Stimulated activated CD8-positive, alpha-beta memory T cell treated with anti-CD3 and anti-CD28 coated beads, Interleukin-15, amount 100 ng/mL, for 24 hours (primary cell): Measurements from ENCODE around the gene LCN15.
"Not testable (repeated sequence)": the region's sequence is repeated elsewhere in the genome, so short reads cannot be mapped to it uniquely, and the experiment has no call there.

Experiments
- DNase-seq: peaks from one replicate; pipeline ENCODE4 v3.0.0-alpha.2; 2020; ENCODE audit warnings: low read depth

The LCN15 gene, protein sequence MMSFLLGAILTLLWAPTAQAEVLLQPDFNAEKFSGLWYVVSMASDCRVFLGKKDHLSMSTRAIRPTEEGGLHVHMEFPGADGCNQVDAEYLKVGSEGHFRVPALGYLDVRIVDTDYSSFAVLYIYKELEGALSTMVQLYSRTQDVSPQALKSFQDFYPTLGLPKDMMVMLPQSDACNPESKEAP

GRCh38 chr9:136764301-136764891 is at the start of gene LCN15:
Gene LCN15, minus strand, starts transcription at chr9:136764518. Its CDS starts 30 bp downstream, at chr9:136764488.
- DNase-seq = no peak

GRCh38 chr9:136808806-136809158 is 44.5 kb upstream of the LCN15 start:
- DNase-seq = no peak

DNA sequence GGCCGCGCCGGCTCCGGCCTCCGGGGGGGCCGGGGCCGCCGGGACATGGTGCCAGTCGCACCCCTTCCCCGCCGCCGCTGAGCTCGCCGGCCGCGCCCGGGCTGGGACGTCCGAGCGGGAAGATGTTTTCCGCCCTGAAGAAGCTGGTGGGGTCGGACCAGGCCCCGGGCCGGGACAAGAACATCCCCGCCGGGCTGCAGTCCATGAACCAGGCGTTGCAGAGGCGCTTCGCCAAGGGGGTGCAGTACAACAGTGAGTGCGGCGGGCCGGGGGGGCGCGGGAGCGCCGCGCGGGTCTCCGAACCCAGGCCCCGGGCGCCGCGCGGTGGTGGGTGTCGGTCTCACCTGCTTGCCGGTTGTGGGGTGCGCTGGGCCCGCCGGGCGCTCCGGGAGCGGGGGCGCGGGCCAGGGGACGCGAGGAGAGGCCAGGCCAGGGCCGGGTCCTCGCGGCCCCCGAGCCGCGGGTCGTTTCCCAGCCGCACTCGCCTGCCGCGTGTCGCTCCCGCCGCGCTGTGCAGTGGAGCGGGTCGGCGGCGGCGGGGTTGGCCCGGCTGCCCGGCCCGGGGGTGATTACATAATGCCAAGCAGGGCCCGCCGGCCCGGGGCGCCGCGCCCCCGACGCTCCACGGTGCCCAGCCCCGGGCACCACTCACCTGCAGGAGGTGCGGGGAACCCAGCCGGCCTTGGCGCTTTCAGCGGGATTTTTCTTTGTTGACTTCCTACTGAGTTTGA is 43.9 kb upstream of the LCN15 start:
- peak; percentile 16 for DNase-seq

GRCh38 chr9:136807281-136808074 is 43.2 kb upstream of the LCN15 start, which contains the start of gene RABL6:
Gene RABL6, plus strand, starts transcription at chr9:136807948. Its CDS starts 249 bp downstream, at chr9:136808197.
- peak; percentile 73 for DNase-seq

- DNase-seq = no peak
These were observed 42.4 kb upstream of the LCN15 start for GRCh38 chr9:136806631-136807201.

DNA sequence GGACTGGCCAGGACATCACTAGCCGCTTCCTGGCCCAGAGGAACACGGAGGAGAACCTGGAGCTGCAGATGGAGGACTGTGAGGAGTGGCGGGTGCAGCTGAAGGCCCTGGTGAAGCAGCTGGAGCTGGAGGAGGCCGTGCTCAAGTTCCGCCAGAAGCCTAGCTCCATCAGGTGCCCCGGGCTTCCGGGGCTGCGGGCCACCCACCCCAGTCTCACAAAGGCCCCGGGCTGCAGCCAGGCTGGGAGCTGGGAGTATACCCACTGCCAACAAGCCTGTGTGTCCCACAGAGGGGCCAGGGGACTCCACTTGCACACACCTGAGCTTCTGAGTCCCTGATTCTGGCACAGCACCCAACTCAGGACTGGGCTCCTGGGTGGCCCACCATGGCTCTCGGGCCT is 41.7 kb upstream of the LCN15 start:
- DNase-seq = no peak

GRCh38 chr9:136805207-136805740 is 41.0 kb upstream of the LCN15 start:
- no peak for DNase-seq

DNA sequence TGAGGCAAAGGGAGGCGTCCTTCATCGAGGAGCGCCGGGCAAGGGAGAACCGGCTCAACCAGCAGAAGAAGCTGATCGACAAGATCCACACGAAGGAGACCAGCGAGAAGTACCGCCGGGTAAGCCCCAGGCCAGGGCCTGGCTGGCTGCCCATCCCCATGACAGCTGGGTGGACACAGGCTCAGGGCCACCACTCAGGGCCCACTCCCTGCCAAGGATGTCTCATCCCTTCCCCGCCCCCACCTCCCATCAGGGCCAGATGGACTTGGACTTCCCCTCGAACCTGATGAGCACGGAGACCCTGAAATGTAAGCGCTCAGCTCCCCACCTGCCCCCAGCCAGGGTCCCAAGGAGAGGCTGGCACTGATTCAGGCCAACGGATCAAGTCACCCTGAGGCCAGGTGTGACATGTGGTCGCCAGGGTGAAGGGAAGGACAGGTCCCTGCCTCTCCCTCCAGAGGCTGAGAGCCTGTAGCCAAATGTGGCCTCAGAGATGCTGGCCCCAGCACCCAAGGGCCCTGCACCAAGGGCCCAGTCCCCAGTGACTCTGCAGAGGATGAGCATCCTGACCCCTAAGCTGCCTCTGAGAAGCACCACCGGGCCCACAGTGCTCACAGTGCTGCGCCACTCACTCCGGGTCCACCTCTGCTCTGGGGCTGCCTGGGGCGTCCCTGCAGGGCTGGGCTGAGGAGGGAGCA is 40.3 kb upstream of the LCN15 start:
- no peak for DNase-seq

DNA sequence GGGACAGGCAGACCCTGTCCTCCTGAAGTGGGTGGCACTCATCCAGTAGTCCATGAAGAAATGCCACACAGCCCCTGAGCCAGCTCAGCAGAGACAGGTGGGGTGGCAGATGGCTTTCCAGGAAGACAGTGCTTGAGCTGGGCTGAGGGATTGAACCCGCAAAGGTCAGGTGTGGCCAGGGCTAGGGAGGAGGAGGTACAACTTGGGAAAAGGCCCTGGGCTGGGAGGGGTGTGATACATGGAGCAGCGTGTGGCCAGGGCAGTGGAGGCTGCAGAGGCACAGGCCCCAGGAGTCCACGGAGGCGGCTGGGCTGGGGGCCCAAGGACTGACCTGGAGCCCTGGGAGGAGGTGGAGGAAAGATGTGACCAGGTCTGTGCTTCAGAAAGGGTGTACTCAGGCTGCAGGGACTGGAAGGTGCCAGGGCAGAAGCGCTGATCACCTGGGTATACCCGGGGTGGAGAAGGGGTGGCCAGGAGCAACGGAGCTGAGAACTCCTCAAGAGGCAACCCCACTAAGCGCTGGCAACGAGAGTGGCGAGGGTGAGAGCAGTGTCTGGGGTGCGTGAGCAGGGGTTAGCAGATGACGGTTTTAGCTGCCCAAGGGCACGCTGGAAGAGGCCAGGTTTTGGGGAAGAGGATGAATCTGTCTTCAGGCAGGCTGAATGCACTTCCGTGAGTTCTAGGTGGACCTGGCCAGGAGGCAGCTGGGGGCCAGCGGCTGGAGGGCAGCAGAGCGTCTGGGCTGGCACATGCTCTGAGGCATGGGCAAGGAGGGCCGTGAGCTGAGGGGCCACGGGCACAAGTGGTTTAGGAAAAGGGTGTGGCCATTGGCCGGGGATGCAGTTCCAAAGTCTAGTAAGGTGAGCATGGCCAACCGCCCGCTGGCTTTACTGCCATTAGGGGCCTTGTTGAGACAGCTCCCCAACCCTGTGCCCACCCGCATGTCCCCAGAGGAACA is 39.5 kb upstream of the LCN15 start:
- DNase-seq = no peak

DNA sequence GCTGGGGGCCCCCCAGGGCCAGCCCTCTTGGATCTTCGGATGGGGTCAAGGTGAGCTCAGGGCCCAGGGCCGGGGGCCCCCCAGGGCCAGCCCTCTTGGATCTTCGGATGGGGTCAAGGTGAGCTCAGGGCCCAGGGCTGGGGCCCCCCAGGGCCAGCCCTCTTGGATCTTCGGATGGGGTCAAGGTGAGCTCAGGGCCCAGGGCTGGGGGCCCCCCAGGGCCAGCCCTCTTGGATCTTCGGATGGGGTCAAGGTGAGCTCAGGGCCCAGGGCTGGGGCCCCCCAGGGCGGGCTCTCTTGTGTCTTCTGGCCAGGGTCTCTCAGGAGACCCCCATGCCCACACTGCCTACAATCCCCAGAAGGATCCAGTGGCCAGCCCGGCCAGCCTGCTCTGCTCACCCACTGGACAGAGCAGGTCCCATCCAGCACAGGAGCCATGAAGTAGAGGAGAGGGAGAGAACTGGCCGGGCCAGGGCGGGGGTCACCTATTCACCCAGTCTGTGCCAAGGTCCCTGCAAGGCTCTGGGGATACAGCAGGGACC is 38.8 kb upstream of the LCN15 start:
- not testable (repeated sequence) for DNase-seq

GRCh38 chr9:136802321-136802720 is 38.0 kb upstream of the LCN15 start:
- DNase-seq = no peak

GRCh38 chr9:136799854-136800657 is 35.7 kb upstream of the LCN15 start:
- peak; percentile 74 for DNase-seq

DNA sequence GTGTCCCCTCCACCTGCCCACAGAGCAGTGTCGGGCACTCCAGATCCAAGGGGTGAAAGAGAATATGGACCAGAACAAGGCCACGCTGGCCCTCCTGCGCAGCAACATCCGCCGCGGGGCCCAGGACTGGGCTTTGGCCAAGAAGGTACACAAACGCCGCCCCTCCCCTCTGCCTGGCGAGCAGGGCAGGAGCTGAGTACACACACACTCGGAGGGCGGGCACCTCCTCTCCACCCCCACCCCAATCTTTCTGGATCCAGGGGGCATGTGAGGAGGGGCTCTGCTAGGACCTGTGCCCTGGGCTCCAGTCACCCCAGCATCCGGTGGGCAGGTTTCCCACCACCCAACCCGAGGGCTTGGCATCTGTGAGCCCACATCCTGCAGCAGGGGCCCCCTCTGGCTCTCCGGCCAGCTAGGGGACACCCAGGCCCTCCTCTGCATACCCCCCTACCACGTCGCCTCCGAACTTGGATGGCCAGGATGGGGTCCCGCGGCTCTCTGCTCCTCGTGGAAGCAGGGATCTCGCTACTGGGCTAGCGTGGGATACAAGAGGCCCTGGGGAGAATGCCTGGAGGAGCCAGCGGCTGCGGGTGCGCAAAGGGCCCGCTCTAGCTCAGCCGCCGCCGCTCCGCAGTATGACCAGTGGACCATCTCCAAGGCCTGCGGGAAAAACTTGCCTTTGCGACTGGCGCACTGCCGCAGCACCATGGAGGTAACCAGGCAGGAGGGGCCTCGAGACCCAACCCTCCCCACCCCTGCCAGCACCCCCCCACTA is 34.9 kb upstream of the LCN15 start:
- DNase-seq = no peak

DNA sequence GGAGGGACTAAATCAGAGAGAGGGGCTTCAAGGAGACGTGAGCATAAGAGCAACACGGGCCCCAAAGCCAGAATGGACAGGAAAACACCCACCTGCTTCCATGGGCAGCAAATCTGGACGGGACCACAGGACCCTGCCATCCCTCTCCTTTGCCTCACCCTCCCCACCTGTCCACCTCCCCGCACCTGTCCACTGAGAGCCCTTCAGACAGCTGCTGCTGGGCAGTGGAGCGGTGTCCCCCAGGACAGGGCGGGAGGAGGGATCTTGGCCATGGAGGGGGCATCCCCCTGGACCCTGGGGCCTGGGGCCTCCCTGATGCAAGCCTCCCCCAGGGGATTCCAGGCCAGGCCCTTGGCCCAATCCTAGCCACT is 34.4 kb upstream of the LCN15 start:
- no peak for DNase-seq

DNA sequence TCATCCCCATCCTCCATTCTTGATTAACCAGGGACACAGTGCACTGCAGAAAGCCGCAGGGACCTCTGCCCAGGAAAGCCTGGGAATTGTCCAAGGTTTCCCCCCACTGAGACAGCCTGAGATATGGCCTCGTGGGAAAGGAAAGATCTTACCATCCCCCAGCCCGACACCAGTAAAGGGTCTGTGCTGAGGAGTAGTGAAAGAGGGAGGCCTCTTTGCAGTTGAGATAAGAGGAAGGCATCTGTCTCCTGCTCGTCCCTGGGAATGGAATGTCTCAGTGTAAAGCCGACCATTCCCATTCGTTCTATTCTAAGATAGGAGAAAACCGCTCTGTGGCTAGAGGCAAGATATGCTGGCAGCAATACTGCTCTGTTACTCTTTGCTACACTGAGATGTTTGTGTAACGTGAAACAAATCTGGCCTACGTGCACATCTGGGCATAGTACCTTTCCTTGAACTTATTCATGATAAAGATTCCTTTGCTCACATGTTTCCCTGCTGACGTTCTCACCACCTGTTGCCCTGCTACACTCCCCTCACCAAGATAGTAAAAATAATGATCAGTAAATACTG is 32.5 kb upstream of the LCN15 start:
- not testable (repeated sequence) for DNase-seq

DNA sequence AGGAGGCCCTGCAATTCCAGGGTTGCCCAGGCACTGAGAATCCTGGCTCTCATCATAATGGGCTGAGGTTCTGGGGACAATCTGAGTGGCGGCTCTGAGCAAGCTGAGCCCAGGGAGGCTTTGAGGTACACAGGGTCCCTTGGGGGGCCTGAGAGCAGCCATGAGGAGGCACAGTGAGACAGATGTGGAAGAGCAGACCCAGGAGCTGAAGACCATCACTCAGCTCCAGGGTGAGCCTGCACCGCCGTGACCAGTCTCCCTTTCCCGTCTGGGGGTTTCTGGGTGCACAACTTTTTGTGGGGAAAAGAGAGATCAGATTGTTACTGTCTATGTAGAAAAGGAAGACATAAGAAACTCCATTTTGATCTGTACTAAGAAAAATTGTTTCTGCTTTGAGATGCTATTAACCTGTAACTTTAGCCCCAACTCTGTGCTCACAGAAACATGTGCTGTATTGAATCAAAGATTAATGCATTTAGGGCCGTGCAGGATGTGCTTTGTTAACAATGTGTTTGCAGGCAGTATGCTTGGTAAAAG is 32.0 kb upstream of the LCN15 start, which contains the start of gene CCDC183:
Gene CCDC183, plus strand, starts transcription at position 101 of the 537 bp plus-strand sequence. Its CDS starts 60 bp downstream, at position 161.
- no peak for DNase-seq

DNA sequence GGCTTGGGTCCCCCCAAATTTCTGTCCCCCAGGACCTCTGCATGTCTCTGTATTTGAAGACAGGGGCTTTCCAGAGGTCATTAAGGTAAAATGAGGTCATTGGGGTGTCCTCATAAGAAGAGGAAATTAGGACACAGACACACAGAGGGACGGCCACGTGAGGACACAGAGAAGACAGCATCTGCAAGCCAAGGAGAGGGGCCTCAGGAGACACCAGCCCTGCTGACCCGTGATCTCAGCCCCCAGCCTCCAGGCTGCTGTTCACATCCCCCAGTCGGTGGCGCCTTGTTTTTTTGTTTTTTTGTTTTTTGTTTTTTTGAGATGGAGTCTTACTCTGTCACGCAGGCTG is 30.7 kb upstream of the LCN15 start:
- no peak for DNase-seq
